Measurements from ENCODE around the gene PCLO. TPM values are rescaled to one million over a fixed set of nuclear protein-coding genes. Genes with fewer than 3 reads are reported as not detected.

The PCLO gene
- total RNA-seq, 2 experiments from 2014 or later = 0.35 to 1.4 TPM

DNA sequence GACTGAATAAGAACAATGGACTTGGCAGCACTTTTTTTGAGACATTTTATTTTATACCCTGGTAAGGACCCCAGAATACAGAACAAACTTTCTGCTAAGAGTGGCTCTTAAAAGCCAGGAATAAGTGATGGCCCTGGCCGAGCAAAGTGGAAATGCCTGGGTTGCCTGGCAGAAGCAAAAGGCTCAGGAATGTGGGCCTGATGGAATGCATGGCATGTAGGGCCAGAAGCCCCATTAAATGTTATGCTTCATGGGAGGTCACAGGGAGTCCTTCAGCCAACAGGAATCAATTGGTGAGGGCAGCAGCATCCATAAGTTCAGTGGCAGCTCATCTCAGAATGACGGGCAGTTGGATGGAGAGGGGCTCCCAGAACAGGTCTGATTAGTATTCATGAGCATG is 417.6 kb downstream of the PCLO start:
- H3K4me3 ChIP-seq (ENCODE audit: low read depth, low read length, poor library complexity, severe bottlenecking) = no peak overlapping the region
- H2AFZ ChIP-seq (ENCODE audit: low read length) = no peak overlapping the region
- TF ChIP-seq EZH2phosphoT487 (IDR thresholded peaks at IDR 0.05; ENCODE audit: borderline replicate concordance, low read depth, low read length) = no peak
- TF ChIP-seq, protein P1, sequence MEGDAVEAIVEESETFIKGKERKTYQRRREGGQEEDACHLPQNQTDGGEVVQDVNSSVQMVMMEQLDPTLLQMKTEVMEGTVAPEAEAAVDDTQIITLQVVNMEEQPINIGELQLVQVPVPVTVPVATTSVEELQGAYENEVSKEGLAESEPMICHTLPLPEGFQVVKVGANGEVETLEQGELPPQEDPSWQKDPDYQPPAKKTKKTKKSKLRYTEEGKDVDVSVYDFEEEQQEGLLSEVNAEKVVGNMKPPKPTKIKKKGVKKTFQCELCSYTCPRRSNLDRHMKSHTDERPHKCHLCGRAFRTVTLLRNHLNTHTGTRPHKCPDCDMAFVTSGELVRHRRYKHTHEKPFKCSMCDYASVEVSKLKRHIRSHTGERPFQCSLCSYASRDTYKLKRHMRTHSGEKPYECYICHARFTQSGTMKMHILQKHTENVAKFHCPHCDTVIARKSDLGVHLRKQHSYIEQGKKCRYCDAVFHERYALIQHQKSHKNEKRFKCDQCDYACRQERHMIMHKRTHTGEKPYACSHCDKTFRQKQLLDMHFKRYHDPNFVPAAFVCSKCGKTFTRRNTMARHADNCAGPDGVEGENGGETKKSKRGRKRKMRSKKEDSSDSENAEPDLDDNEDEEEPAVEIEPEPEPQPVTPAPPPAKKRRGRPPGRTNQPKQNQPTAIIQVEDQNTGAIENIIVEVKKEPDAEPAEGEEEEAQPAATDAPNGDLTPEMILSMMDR (conservative IDR thresholded peaks at IDR 0.05; ENCODE audit: low read length) = no peak
- intact Hi-C loops (cut with micrococcal nuclease; ENCODE audit: unreplicated experiment) = no loop called here
- no peaks in the 10 kb centered on the region for H3K9me3 ChIP-seq (ENCODE audit: low read length)
- no peaks in the 10 kb centered on the region for H3K79me2 ChIP-seq (ENCODE audit: insufficient read depth, low read depth, low read length)
- H3K4me2 ChIP-seq (ENCODE audit: low read length) = no peak overlapping the region
- no TSS peak for BruUV-seq (replicated peaks)
- no peaks in the 10 kb centered on the region for H3K9me2 ChIP-seq (ENCODE audit: insufficient read depth, low read length)
- no peak overlapping the region for H3K27ac ChIP-seq (ENCODE audit: low read depth, low read length, poor library complexity, severe bottlenecking)
- CTCF ChIA-PET (ENCODE audit: unreplicated experiment) = no interaction called here
- POLR2A ChIA-PET = interaction anchor here (0.7 kb wide), 1 partner anchor 166 kb away, joined by 3 read pairs; no protein-coding TSS in a partner anchor
- H3K4me1 ChIP-seq (ENCODE audit: insufficient read depth, low read length, poor library complexity, severe bottlenecking) = no peaks in the 10 kb centered on the region
- H4K20me1 ChIP-seq (ENCODE audit: insufficient read depth, low read length) = no peaks in the 10 kb centered on the region
- no peaks in the 10 kb centered on the region for H3K36me3 ChIP-seq (ENCODE audit: insufficient read depth, low read length)
- DNase-seq (ENCODE audit: low spot score) = no peak

DNA sequence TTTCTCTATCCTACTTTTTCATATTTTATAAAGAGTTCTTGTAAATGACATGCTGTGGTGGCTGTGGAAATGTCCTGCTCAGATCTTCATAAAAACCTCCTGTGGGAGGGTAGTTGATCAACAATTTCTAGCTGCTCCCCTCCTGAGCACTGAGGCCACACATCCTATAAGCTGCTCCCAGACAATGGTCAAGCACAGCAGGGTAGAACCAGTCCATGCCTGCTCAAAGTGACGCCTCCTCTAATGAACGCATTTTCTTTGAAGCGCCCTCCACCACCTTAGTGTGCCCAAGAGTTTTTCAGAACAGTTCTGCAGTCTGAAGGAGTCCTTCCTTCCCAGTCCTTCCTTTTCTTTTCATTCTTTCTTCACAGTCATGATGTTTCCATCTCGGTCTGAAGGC is 420.5 kb downstream of the PCLO start:
- Histone ChIP-seq H3K9me2 (ENCODE audit: insufficient read depth, low read length) (no peaks in the 10 kb centered on the region), H3K27ac (ENCODE audit: low read depth, low read length, poor library complexity, severe bottlenecking) (no peak overlapping the region), H4K20me1 (ENCODE audit: insufficient read depth, low read length) (no peaks in the 10 kb centered on the region), H3K36me3 (ENCODE audit: insufficient read depth, low read length) (no peaks in the 10 kb centered on the region), H3K79me2 (ENCODE audit: insufficient read depth, low read depth, low read length) (no peaks in the 10 kb centered on the region), H3K4me2 (ENCODE audit: low read length) (no peak overlapping the region), H3K4me3 (ENCODE audit: low read depth, low read length, poor library complexity, severe bottlenecking) (no peak overlapping the region), H3K4me1 (ENCODE audit: insufficient read depth, low read length, poor library complexity, severe bottlenecking) (no peaks in the 10 kb centered on the region), H2AFZ (ENCODE audit: low read length) (no peak overlapping the region), H3K9me3 (ENCODE audit: low read length) (no peaks in the 10 kb centered on the region)
- ChIA-PET CTCF (ENCODE audit: unreplicated experiment) (no interaction called here), POLR2A (interaction anchor here (1.0 kb wide), 1 partner anchor 11 kb away, joined by 4 read pairs; no protein-coding TSS in a partner anchor)
- no peak for DNase-seq (ENCODE audit: low spot score)
- TF ChIP-seq EZH2phosphoT487 (IDR thresholded peaks at IDR 0.05; ENCODE audit: borderline replicate concordance, low read depth, low read length) = no peak
- TF ChIP-seq, protein P1 (conservative IDR thresholded peaks at IDR 0.05; ENCODE audit: low read length) = no peak
- intact Hi-C loops (cut with micrococcal nuclease; ENCODE audit: unreplicated experiment) = no loop called here
- no TSS peak for BruUV-seq (replicated peaks)

DNA sequence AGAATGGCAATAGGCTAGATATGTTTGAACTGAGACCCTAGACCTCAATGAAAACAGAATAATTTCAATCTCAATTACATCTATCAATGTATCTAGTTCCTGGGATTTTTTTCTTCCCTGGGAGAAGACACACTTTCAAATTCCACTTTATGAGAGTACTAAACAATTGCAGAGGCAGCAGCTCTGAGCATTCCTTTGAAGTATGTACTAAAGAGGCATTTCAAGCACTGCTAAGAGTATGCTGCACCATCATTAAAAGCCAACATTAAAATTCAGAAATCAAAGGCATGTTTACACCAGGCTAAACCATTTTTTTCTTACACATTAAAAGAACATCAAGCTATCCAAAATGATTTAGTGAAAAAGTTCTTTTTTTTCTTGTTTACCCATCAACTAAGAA is 421.2 kb downstream of the PCLO start:
- Histone ChIP-seq H3K79me2 (ENCODE audit: insufficient read depth, low read depth, low read length) (no peaks in the 10 kb centered on the region), H3K4me2 (ENCODE audit: low read length) (no peak overlapping the region)
- POLR2A ChIA-PET = interaction anchor here (0.5 to 1.0 kb wide), 2 partner anchors 11 to 199 kb away, joined by 4 to 7 read pairs; no protein-coding TSS in a partner anchor

More for the DNA sequence above, 421.2 kb downstream of the PCLO start:
- Histone ChIP-seq H3K9me2 (ENCODE audit: insufficient read depth, low read length) (no peaks in the 10 kb centered on the region), H3K4me3 (ENCODE audit: low read depth, low read length, poor library complexity, severe bottlenecking) (no peak overlapping the region), H4K20me1 (ENCODE audit: insufficient read depth, low read length) (no peaks in the 10 kb centered on the region), H3K27ac (ENCODE audit: low read depth, low read length, poor library complexity, severe bottlenecking) (no peak overlapping the region), H3K4me1 (ENCODE audit: insufficient read depth, low read length, poor library complexity, severe bottlenecking) (no peaks in the 10 kb centered on the region), H2AFZ (ENCODE audit: low read length) (no peak overlapping the region), H3K36me3 (ENCODE audit: insufficient read depth, low read length) (no peaks in the 10 kb centered on the region), H3K9me3 (ENCODE audit: low read length) (no peaks in the 10 kb centered on the region)
- intact Hi-C loops (cut with micrococcal nuclease; ENCODE audit: unreplicated experiment) = no loop called here
- no peak for DNase-seq (ENCODE audit: low spot score)
- CTCF ChIA-PET (ENCODE audit: unreplicated experiment) = no interaction called here
- TF ChIP-seq EZH2phosphoT487 (IDR thresholded peaks at IDR 0.05; ENCODE audit: borderline replicate concordance, low read depth, low read length) = no peak
- TF ChIP-seq, protein P1 (conservative IDR thresholded peaks at IDR 0.05; ENCODE audit: low read length) = no peak
- no TSS peak for BruUV-seq (replicated peaks)
